NOMO-1 treated with DMSO at 0.1 percent for 48 hours (cell line): ENCODE data around the gene WNK2.
"Not testable (repeated sequence)": the region's sequence is repeated elsewhere in the genome, so short reads cannot be mapped to it uniquely, and the experiment has no call there.

Source experiments
- DNase-seq: peaks from one replicate; lab custom pipeline; 2025; ENCODE audit not compliant: unreplicated experiment; lab: John Stamatoyannopoulos, UW

The WNK2 gene

GRCh38 chr9:93183663-93184431, at the start of gene WNK2:
Gene WNK2, plus strand, starts transcription at chr9:93184139. Its CDS starts 791 bp downstream, at chr9:93184930.
- DNase-seq, result no peak

DNA sequence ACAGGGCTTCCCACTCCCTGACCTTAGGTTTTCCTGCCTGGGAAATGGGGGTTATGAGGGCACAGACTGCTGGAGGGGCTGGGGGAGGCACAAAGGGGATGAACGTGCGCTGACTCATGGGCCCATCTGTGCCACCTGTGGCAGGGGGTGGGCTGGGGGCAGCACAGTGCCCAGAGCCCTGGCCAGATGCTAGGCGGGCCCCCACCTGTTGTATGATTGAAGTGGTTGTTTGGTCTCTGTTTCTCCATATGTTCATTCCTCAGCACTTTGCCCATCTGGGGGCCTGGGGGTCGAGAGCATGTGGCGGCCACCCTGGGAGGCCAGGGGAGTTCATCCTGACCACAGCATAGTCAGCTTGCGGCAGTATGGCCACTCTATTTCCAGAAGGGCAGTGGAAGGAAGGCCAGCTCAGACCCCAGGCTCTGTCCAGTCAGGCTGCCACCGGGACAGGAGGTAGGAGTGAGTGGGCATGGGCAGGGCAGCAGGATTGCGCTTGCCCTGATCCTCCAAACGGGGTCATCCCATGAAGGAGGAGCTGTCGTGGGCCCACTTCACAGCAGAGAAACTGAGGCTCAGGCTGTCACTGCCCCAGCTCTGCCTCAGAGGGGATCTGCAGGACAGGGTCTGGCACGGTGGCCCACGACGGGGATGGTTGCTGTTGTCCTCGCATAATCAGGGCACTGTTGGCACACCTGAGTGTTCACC, 49.0 kb upstream of the WNK2 start:
- no peak for DNase-seq

GRCh38 chr9:93136011-93136440, 47.9 kb upstream of the WNK2 start:
- no peak for DNase-seq

DNA sequence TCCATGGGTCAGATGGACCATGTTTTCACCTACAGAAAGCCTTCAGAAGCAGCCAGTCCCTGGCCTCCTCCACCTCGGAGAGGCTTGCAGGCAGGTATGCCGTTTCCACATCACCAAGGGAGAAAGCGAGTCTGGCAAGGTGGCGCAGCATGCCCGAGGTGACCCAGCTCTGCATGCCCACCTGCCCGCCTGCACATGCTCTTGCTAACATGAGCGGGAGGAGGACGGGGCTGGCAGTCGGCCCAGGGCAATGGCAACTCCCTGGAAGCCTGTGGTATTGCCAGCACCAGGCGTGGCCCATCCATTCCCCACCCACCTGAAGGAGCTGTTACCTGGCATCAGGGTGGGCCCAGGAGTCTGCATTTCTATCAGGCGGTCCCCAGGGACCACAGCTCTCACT, 46.6 kb upstream of the WNK2 start:
- no peak for DNase-seq

DNA sequence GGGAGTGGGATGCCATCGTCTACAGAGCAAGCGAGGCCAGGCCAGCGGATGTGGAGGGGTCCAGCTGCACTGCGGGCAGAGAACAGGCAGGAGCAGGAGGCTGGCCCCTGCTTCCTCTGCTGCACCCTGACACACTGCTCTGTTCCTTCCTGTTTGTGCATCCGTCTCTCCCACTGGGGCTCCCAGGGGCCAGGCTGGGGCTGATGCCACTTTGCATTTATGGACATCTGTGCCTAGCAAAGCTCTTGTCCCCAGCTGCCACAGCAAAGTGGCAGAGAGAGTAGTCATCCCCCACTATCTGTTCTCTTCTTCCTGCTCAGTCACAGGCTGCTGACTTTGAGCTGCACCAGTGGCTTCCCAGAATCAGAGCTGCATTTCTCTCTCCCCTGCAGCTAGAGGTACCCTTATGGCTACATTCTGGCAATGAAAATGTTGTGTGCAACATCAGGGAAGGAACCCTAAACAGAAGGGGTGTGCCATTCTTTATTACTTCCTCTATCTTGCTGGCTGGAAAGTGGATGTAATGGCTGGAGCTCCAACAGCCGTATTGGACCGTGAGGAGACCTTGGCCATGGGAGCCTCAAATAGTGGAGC, 45.7 kb upstream of the WNK2 start:
- DNase-seq, result no peak

GRCh38 chr9:93139365-93140182, 44.4 kb upstream of the WNK2 start:
- no peak for DNase-seq

DNA sequence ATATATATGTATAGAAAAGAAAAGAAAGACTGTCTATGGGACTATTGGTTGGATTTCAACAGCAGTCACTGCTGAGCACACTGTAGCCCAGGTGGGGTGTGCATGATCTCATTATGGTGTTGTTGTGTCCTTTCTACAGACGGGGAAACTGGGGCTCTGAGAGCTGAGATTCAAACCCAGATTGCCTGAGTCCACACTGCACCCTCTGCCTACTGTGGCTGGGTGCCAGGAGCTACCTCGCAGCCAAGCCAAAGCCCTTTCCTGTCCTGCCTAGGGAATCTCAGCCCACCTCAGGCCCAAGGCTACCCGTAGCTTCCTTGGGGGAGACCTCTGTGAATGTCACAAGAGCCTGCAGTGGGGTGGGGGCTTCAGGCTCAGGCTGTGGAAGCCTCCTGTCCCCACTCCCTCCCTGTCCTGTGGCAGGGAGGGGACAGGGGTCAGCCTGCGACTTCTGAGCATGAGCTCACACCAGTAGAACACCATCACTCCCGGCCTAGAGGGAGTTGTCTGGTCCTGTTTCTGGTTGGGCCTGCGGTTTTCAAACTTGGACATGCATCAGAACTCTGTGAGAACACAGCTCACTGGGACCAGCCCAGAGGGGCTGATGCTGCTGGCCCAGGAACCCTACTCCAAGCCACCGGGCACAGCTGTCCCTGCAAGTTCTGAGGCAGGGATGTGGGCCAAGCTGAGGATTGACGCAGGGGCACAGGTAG, 42.0 kb upstream of the WNK2 start:
- no peak for DNase-seq

- DNase-seq, result no peak
Measured at GRCh38 chr9:93143830-93144530, 40.0 kb upstream of the WNK2 start.

DNA sequence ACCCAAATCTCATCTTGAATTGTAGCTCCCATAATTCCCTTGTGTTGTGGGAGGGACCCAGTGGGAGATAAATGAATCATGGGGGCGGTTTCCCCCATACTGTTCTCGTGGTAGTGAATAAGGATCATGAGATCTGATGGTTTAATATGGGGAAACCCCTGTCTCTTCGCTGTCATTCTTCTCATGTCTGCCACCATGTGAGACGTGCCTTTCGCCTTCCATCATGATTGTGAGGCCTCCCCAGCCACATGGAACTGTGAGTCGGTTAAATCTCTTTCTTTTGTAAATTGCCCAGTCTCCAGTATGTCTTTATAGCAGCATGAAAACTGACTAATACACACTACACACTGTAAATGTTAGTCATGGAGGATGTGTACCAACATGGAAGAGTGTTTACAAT, 37.2 kb upstream of the WNK2 start:
- DNase-seq, result not testable (repeated sequence)

GRCh38 chr9:93147632-93148031, 36.3 kb upstream of the WNK2 start:
- DNase-seq, result no peak

GRCh38 chr9:93148721-93149120, 35.2 kb upstream of the WNK2 start:
- DNase-seq, result no peak

DNA sequence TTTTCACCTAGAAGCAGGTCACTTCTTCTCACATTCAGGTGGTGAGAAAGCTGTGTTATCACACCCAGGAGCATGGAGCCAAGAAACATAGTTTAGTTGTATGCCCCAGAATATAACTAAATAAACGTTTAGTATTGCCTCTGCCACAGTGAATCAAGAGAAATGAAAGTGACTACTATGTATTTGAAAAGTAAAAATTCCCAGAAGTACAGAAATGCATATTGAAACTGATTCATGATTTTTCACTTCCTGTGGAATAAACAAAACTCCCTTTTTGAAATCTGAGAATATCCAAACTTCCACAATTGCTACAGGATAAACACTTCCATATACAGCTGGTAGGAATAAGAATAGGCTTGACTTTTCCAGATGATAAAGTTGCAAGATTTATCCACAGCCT, 34.6 kb upstream of the WNK2 start:
- no peak for DNase-seq

DNA sequence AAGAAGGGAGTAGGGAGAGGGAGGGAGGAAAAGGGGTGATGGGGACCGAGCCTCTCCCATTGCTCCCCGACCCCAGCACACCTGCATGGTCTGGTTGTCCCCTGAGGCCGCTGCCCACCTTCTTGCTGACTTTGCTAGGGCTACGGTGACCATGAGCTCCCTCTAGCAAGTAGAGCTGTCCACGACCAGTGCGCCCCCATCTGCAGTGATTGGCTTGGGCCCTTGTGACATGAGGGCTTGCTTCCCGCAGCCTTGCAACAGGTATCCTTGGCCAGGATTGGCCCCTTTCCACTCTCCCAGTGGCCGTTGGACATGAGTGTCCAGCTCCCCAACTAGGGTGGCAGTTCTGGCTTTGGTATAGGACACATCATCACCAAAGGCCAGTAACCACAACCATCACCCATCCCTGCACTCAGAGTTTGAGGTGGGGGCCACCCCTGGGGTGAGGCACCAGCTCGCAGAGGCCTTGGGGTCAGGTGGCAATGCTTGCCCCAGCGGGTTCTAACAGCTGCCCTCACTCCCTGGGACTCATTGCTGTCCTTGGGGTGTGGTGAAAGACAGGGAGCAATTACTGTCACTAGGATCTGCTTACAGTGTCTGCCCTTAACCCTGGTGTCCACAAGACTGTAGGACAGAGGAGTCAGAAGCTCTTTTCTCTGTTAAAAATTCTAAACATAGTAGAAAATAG, 32.7 kb upstream of the WNK2 start:
- DNase-seq, result no peak

- DNase-seq, result peak; percentile 36
Measured at GRCh38 chr9:93154293-93154903, 29.5 kb upstream of the WNK2 start.

GRCh38 chr9:93155716-93156474, 28.0 kb upstream of the WNK2 start:
- DNase-seq, result no peak

- no peak for DNase-seq
Measured at GRCh38 chr9:93156475-93157008, 27.4 kb upstream of the WNK2 start.

DNA sequence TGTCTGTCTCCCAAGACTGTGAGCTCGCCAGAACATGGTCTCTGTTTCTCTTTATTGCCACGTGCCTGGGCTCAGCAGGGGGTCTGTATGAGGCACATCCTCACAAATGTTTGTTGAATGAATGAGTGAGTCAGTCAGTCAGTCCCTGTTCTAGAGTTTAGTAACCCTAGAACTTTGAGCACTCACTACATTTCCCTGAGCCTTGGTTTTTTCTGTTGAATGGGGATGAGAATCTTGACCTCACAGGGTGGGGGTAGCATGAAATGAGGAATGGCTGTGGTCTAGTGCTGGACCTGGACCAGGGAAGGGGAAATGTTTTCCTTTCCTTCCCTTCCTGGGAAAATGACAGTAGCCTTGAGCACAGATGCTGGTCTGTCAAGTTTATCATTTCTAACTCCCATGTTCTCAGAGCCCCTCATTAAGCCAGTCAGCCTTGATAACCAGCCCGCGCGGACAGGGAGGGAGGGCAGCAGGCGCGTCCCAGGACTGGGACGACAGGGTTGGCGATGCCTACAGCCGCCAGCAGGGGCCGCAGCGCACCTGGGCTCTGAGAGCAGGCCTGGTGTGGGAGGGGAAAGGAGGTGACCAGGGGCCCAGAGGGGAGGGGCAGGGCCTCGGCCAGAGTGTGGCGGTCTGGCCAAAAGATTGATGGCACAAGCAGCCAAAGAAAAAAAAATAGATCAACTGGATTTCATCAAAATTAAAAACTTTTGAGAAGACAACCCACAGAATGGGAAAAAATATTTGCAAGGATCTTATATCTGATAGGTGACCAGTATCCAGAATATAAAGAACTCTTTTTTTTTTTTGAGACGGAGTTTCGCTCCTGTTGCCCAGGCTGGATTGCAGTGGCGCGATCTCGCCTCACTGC, 24.1 kb upstream of the WNK2 start:
- DNase-seq, result peak; percentile 54
